HG02642 (cell line): Measurements from ENCODE around the gene PIRT.

ENCODE experiments used
- ATAC-seq: cut with Tn5 transposase; IDR thresholded peaks from one replicate; pipeline ENCODE4 v1.9.1; 2021; ENCODE audit warnings: mild to moderate bottlenecking; ENCODE audit not compliant: unreplicated experiment, poor library complexity

The PIRT gene

GRCh38 chr17:10792151-10792550 is 45.7 kb downstream of the PIRT start:
- no peak for ATAC-seq

GRCh38 chr17:10790491-10791401 is 47.1 kb downstream of the PIRT start:
- no peak for ATAC-seq

GRCh38 chr17:10789694-10790271 is 48.1 kb downstream of the PIRT start:
- ATAC-seq, result no peak

GRCh38 chr17:10787306-10788045 is 50.4 kb downstream of the PIRT start:
- no peak for ATAC-seq

GRCh38 chr17:10785295-10785694 is 52.6 kb downstream of the PIRT start:
- ATAC-seq, result no peak

- ATAC-seq, result no peak
These were observed 58.3 kb downstream of the PIRT start for GRCh38 chr17:10779609-10780008.

GRCh38 chr17:10777890-10778289 is 60.0 kb downstream of the PIRT start:
- ATAC-seq, result no peak

GRCh38 chr17:10777131-10777807 is 60.6 kb downstream of the PIRT start:
- ATAC-seq, result no peak

GRCh38 chr17:10776381-10776780 is 61.5 kb downstream of the PIRT start:
- no peak for ATAC-seq

- no peak for ATAC-seq
These were observed 62.0 kb downstream of the PIRT start for GRCh38 chr17:10775740-10776356.

GRCh38 chr17:10775058-10775457 is 62.8 kb downstream of the PIRT start:
- ATAC-seq, result no peak

GRCh38 chr17:10773391-10773790 is 64.5 kb downstream of the PIRT start:
- ATAC-seq, result no peak
